HUES48 (cell line): ENCODE data around the gene SCRN2.
A peak's percentile ranks its signal among the peaks of the same experiment; 100 is the strongest.

Experiments
- H3K27ac ChIP-seq: one replicate; pipeline ENCODE4 v1.7.0; 2013; ENCODE audit warnings: low read depth, low read length, inconsistent platforms
- H3K27me3 ChIP-seq: 2 replicates; pipeline ENCODE4 v1.6.1; 2013; ENCODE audit warnings: mild to moderate bottlenecking, low read length; ENCODE audit not compliant: control insufficient read depth, insufficient read depth
- H3K36me3 ChIP-seq: 2 replicates; pipeline ENCODE4 v1.6.1; 2013; ENCODE audit warnings: low read length; ENCODE audit not compliant: control insufficient read depth, insufficient read depth
- H3K4me1 ChIP-seq: 2 replicates; pipeline ENCODE4 v1.6.1; 2013; ENCODE audit warnings: mild to moderate bottlenecking, low read length; ENCODE audit not compliant: control insufficient read depth, insufficient read depth
- H3K4me3 ChIP-seq: 2 replicates; pipeline ENCODE4 v1.5.1; 2013; ENCODE audit warnings: mild to moderate bottlenecking, low read depth, low read length
- H3K9ac ChIP-seq: 2 replicates; pipeline ENCODE4 v1.6.1; 2013; ENCODE audit warnings: mild to moderate bottlenecking, low read depth, low read length, moderate library complexity
- H3K9me3 ChIP-seq: 2 replicates; pipeline ENCODE4 v1.6.1; 2013; ENCODE audit warnings: low read length; ENCODE audit not compliant: control insufficient read depth, insufficient read depth

SCRN2 gene

GRCh38 chr17:47852113-47852949, 11.3 kb upstream of the SCRN2 start:
- Histone ChIP-seq H3K27ac (no peak overlapping the region), H3K9me3 (no peaks in the 10 kb centered on the region), H3K27me3 (peaks cover 94% of the 10 kb centered on the region), H3K9ac (no peak overlapping the region), H3K4me1 (peaks cover 18% of the 10 kb centered on the region), H3K4me3 (peak overlapping the region; percentile 70), H3K36me3 (no peaks in the 10 kb centered on the region)

- Histone ChIP-seq H3K4me3 (peak overlapping the region; percentile 70), H3K9ac (no peak overlapping the region), H3K27me3 (peaks cover 94% of the 10 kb centered on the region), H3K27ac (no peak overlapping the region), H3K36me3 (no peaks in the 10 kb centered on the region), H3K4me1 (peaks cover 18% of the 10 kb centered on the region), H3K9me3 (no peaks in the 10 kb centered on the region)
Measured at GRCh38 chr17:47851764-47852112, 10.7 kb upstream of the SCRN2 start.

- Histone ChIP-seq H3K9ac (no peak within 1 kb of the TSS), H3K36me3 (no peaks in the 10 kb centered on the region), H3K27me3 (peaks cover 94% of the 10 kb centered on the region), H3K9me3 (no peaks in the 10 kb centered on the region), H3K27ac (peak within 1 kb of the TSS; percentile 44), H3K4me3 (peak within 1 kb of the TSS; percentile 70), H3K4me1 (peaks cover 18% of the 10 kb centered on the region)
Measured at GRCh38 chr17:47850692-47851573, 9.9 kb upstream of the SCRN2 start, which contains the start of gene SP6. Gene SP6, minus strand, starts transcription at chr17:47851163. Its CDS starts 2,734 bp downstream, at chr17:47848429.

- Histone ChIP-seq H3K4me3 (peak overlapping the region; percentile 70), H3K36me3 (no peaks in the 10 kb centered on the region), H3K9ac (no peak overlapping the region), H3K4me1 (peaks cover 18% of the 10 kb centered on the region), H3K27me3 (peaks cover 94% of the 10 kb centered on the region), H3K27ac (peak overlapping the region; percentile 44), H3K9me3 (no peaks in the 10 kb centered on the region)
Measured at GRCh38 chr17:47850373-47850691, 9.3 kb upstream of the SCRN2 start.

GRCh38 chr17:47848198-47848513, 7.1 kb upstream of the SCRN2 start:
- no peak overlapping the region for H3K9ac ChIP-seq
- H3K4me3 ChIP-seq = peak overlapping the region; percentile 45; the same call in 1 of the 2 replicates
- no peaks in the 10 kb centered on the region for H3K36me3 ChIP-seq
- H3K4me1 ChIP-seq = peaks cover 21% of the 10 kb centered on the region
- H3K27ac ChIP-seq = no peak overlapping the region
- H3K27me3 ChIP-seq = peaks cover 85% of the 10 kb centered on the region
- H3K9me3 ChIP-seq = no peaks in the 10 kb centered on the region

- Histone ChIP-seq H3K36me3 (no peaks in the 10 kb centered on the region), H3K9me3 (no peaks in the 10 kb centered on the region), H3K9ac (no peak overlapping the region), H3K27ac (no peak overlapping the region), H3K27me3 (peaks cover 79% of the 10 kb centered on the region), H3K4me3 (peak overlapping the region; percentile 45), H3K4me1 (peaks cover 20% of the 10 kb centered on the region)
Measured at GRCh38 chr17:47847341-47848197, 6.5 kb upstream of the SCRN2 start.

- H3K27ac ChIP-seq = no peak overlapping the region
- H3K27me3 ChIP-seq = peaks cover 71% of the 10 kb centered on the region
- no peak overlapping the region for H3K9ac ChIP-seq
- peak overlapping the region; percentile 45 for H3K4me3 ChIP-seq
- peaks cover 15% of the 10 kb centered on the region for H3K4me1 ChIP-seq
- H3K36me3 ChIP-seq = no peaks in the 10 kb centered on the region
- no peaks in the 10 kb centered on the region for H3K9me3 ChIP-seq
Measured at GRCh38 chr17:47846716-47847340, 5.8 kb upstream of the SCRN2 start.

- H3K9ac ChIP-seq = no peak overlapping the region
- H3K36me3 ChIP-seq = no peaks in the 10 kb centered on the region
- no peak overlapping the region for H3K27ac ChIP-seq
- H3K9me3 ChIP-seq = no peaks in the 10 kb centered on the region
- H3K27me3 ChIP-seq = peaks cover 66% of the 10 kb centered on the region
- H3K4me3 ChIP-seq = no peak overlapping the region
- H3K4me1 ChIP-seq = peaks cover 18% of the 10 kb centered on the region
Measured at GRCh38 chr17:47845716-47846075, 4.6 kb upstream of the SCRN2 start.

GRCh38 chr17:47844814-47845715, 4.0 kb upstream of the SCRN2 start:
- H3K4me3 ChIP-seq = no peak overlapping the region
- no peaks in the 10 kb centered on the region for H3K9me3 ChIP-seq
- H3K4me1 ChIP-seq = peaks cover 18% of the 10 kb centered on the region
- no peak overlapping the region for H3K9ac ChIP-seq
- no peak overlapping the region for H3K27ac ChIP-seq
- no peaks in the 10 kb centered on the region for H3K36me3 ChIP-seq
- peaks cover 60% of the 10 kb centered on the region for H3K27me3 ChIP-seq

GRCh38 chr17:47844227-47844626, 3.2 kb upstream of the SCRN2 start:
- Histone ChIP-seq H3K9me3 (no peaks in the 10 kb centered on the region), H3K4me3 (no peak overlapping the region), H3K36me3 (no peaks in the 10 kb centered on the region), H3K9ac (no peak overlapping the region), H3K27ac (no peak overlapping the region), H3K4me1 (peaks cover 19% of the 10 kb centered on the region), H3K27me3 (peaks cover 52% of the 10 kb centered on the region)
